Measurements from ENCODE around the gene ANKRD42.
"Not testable (repeated sequence)": the region's sequence is repeated elsewhere in the genome, so short reads cannot be mapped to it uniquely, and the experiment has no call there.

ANKRD42 gene

GRCh38 chr11:83172551-83172950, 21.0 kb upstream of the ANKRD42 start:
- DNase-seq (ENCODE audit: low read depth), result no peak

DNA sequence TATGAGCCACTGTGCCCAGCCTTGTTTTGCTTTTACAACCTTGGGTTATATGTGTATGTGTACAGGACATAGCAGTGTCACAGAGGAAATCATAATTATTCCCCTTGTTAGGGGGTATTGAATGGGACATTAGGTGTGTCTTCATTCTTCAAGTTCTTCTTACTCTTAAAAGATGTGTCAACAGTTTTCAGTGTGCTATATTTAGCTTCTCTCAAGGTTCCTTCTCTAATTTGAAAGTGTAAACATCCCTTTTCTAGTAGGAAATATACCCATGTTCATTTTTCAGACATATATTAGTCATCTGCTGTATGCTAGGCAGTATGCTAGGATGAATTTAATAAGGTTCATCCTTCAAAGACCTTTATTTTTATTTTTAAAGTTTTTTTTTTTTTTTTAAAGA, 19.5 kb upstream of the ANKRD42 start:
- no peak for DNase-seq (ENCODE audit: low read depth)

GRCh38 chr11:83175815-83176214, 17.7 kb upstream of the ANKRD42 start:
- DNase-seq (ENCODE audit: low read depth), result no peak

GRCh38 chr11:83181815-83182214, 11.7 kb upstream of the ANKRD42 start:
- DNase-seq (ENCODE audit: low read depth), result no peak

GRCh38 chr11:83185767-83186166, 7.7 kb upstream of the ANKRD42 start:
- DNase-seq (ENCODE audit: low read depth), result no peak

DNA sequence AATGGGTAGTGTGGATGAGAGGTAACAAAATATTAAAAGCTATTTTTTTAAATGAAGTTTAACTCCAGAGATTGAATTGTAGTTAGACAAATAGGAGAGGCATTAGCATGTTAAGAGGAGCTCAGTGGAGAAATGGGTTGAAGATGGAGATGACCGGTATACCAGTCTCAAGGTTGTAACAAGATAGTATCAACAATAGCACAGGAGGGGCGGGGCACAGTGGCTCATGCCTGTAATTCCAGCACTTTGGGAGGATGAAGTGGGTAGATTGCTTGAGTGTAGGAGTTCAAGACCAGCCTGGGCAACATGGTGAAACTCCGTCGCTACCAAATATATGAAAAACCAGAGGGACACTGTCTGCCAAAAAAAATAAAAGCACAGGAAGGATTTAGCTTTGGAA, 6.0 kb upstream of the ANKRD42 start:
- DNase-seq (ENCODE audit: low read depth), result no peak

- DNase-seq (ENCODE audit: low read depth), result no peak
These were observed 2.0 kb upstream of the ANKRD42 start for GRCh38 chr11:83191491-83191890.

- DNase-seq (ENCODE audit: low read depth), result no peak
These were observed 1.5 kb upstream of the ANKRD42 start for GRCh38 chr11:83191986-83192385.

DNA sequence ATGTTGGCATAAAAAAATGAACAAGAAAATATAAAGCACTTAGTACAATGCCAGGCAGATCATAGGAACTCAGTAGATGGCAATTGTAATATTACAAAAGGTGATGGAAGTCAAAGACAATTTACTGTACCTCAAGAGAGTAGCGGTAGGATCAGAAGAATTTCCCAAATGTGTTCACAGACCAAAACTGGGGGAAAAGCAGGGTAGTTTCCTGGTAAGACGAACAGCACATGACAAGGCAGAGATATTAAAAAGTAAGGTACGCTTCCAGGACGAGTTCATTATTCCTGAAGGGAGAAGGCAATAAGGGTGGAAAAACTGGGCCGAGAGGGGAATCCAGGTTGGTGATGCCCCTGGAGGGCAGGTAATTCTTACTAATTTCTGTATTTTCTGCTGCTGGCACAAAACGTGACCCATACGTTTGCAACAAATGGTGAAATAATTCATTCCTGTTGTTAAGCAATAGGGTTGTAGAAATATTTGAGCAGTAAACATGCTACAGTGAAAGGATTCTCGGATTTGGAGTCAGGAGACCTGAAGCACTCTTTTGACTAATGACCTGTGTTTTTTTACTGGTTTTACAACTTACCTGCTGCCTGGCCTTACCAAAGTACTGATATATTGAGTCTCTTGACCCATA, 786 bp upstream of the ANKRD42 start:
- DNase-seq (ENCODE audit: low read depth), result no peak

DNA sequence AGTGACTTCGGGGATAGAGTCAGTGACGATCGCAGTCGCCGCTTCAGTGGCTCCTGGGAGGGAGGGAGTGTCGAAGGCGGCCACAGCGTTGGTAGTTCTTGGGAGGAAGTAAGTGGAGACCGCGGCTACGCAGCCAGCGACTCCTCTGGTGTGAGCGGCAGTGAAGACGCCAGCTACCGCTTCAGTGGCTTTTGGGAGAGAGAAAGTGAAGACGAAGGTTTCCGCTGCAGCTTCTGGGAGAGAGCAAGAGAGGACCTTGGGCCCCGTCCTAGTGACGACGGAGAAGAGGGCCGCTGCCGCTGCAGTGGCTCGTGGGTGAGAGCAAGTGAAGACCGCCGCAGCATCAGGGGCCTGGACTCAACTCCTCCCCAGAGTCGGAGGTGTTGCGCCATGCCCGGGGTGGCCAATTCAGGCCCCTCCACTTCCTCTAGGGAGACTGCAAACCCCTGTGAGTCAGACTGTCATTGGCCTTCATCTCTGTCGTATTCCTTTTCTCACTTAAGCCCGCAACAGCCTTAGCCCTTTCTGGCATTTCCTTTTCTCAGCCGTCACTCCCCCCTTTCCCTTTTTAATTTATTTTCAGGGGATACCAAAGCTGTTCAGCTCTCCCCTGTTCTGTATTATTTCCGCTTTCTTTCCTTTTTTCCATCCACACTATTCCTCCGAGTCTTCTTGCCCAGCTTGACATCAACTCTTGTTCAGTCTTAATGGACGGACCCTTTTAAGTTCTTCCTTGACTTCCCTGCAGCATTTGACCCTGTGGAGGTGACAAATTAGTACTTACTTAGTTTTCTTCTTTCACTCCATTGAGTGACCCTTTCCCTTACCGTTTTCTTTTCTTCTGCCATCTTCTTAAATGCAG, 1.0 kb downstream of the ANKRD42 start:
- peak; percentile 33 for DNase-seq (ENCODE audit: low read depth)

GRCh38 chr11:83195143-83195466, 1.6 kb downstream of the ANKRD42 start:
- no peak for DNase-seq (ENCODE audit: low read depth)

GRCh38 chr11:83195649-83196048, 2.1 kb downstream of the ANKRD42 start:
- no peak for DNase-seq (ENCODE audit: low read depth)

DNA sequence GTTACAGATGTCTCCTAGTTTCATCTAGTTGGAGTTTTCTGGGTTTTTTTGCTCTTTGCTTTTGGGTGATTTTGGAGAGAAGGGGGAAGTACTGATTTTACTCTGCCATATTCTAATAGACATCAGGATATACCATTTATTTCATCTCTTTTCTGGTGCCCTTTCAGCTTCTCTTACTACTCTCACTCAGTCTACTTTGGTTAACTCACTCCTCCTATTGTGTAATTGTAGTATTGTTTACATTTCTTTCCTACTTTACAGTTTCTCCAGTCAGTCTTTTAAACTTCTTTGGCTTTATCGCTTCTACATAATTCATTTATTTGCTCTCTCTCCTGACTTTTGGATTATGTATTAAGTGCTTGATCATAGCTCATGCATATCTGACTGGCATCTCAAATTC, 6.5 kb downstream of the ANKRD42 start:
- no peak for DNase-seq (ENCODE audit: low read depth)

- no peak for DNase-seq (ENCODE audit: low read depth)
These were observed 12.2 kb downstream of the ANKRD42 start for GRCh38 chr11:83205608-83206185.

- DNase-seq (ENCODE audit: low read depth), result no peak
These were observed 12.7 kb downstream of the ANKRD42 start for GRCh38 chr11:83206221-83206620.

DNA sequence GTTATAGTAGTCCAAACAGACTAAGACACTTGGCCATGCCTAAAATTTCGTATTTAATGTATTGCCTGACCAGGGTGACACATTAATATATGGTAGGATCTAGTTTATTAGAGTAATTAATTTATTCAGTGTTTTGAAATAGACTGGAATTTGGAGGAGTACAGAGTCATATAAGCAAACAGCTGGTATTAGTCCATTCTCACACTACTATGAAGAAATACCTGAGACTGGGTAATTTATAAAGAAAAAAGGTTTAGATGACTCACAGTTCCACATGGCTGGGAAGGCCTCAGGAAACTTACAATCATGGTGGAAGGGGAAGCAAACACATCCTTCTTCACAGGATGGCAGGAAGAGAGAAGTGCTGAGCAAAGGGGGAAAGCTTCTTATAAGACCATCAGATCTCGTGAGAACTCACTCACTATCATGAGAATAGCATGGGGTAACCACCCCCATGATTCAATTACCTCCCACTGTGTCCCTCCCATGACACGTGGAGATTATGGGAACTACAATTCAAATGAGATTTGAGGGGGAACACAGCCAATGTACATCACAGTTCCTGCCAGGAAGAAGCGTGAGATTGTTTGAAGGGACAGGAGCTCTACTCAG, 13.4 kb downstream of the ANKRD42 start:
- DNase-seq (ENCODE audit: low read depth), result not testable (repeated sequence)

- DNase-seq (ENCODE audit: low read depth), result no peak
These were observed 25.6 kb downstream of the ANKRD42 start for GRCh38 chr11:83219095-83219494.

- no peak for DNase-seq (ENCODE audit: low read depth)
These were observed 26.7 kb downstream of the ANKRD42 start for GRCh38 chr11:83220260-83220659.

DNA sequence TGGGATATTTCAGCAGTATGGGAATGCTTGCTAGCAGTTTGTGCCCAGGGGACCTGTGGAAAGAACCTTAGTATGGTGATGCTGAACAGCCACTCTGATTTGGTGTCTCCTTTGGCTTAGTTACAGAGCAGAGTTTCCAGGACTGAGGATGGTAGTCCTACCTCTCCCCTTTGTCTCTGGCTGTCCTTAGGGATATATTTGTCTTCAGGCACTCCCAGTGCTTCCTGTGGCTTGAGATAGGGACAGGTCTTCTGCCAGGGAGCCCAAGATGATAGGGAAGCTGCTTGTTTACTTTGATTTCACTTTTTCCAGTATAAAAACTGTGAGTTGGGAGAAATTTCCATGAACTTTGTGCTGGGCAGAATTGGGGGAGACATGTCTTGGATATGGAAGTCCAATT, 28.2 kb downstream of the ANKRD42 start:
- no peak for DNase-seq (ENCODE audit: low read depth)

DNA sequence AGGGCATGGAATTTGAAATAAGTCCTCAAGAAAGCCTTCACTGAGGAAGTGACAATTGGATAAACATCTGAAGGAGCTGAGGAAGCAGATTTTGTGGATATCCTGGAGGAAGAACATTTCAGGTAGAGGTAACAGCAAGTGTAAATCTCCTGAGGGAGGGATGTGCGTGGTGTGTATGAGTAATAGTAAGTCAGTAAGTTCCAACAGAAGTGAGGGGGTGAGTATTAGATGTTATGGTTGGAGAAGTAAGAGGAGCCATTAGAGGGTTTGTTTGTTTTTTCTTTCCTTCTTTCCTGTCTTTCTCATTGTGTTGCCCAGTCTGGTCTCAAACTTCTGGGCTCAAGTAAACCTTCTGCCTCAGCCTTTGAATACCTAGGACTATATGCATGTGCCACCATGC, 29.0 kb downstream of the ANKRD42 start:
- no peak for DNase-seq (ENCODE audit: low read depth)

DNA sequence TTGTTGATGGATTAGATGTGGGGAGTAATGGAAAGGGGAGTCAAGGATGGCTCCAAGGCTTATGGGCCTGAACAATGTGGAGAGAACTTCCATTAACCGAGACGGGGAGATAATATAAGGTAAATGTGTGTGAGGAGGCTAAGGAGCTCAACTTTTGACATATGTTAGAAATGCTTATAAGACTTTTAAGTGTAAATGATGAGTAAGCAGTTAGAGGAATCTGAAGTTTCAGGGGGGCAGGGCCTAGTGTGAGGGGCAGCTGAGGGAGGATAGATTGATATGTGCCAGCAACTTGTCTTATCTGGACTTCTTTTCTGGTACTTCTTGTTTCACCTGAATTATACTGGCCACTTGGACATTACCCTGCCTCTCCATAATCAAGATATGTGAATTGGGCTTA, 29.9 kb downstream of the ANKRD42 start:
- DNase-seq (ENCODE audit: low read depth), result no peak

- DNase-seq (ENCODE audit: low read depth), result no peak
These were observed 42.3 kb downstream of the ANKRD42 start for GRCh38 chr11:83235825-83236224.

DNA sequence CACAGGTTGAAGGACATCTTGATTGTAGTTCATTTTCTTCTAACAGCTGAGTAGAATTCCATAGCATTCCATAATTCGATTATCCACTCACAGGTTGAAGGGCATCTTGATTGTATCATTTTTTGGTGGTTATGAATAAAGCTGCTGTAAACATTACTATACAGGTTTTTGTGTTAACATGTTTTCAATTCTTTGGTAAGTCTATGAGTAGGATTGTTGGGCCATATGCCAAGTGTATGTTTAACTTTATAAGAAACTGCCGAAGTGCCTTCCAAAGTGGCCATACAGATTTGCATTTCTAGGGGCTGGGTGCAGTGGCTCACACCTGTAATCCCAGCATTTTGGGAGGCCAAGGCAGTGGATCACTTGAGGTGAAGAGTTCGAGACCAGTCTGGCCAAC, 44.6 kb downstream of the ANKRD42 start:
- no peak for DNase-seq (ENCODE audit: low read depth)
